Activated naive CD4-positive, alpha-beta T cell treated with anti-CD3 and anti-CD28 coated beads, Interleukin-2, amount 50 U/mL, for 16 hours (primary cell): ENCODE results near the gene MAGI2.
"Not testable (repeated sequence)": the region's sequence is repeated elsewhere in the genome, so short reads cannot be mapped to it uniquely, and the experiment has no call there.

Experiments used
- DNase-seq: peaks from one replicate; pipeline ENCODE4 v3.0.0-alpha.2; 2020

The MAGI2 gene

GRCh38 chr7:78521961-78522360, 931.5 kb downstream of the MAGI2 start:
- no peak for DNase-seq

- DNase-seq, result no peak
Observed at GRCh38 chr7:78516450-78516849, 937.0 kb downstream of the MAGI2 start.

GRCh38 chr7:78514634-78515033, 938.8 kb downstream of the MAGI2 start:
- no peak for DNase-seq

GRCh38 chr7:78510580-78511188, 942.8 kb downstream of the MAGI2 start:
- DNase-seq, result no peak

- not testable (repeated sequence) for DNase-seq
Observed at GRCh38 chr7:78503301-78503700, 950.2 kb downstream of the MAGI2 start.

- DNase-seq, result no peak
Observed at GRCh38 chr7:78501064-78501463, 952.4 kb downstream of the MAGI2 start.

- DNase-seq, result no peak
Observed at GRCh38 chr7:78499971-78500370, 953.5 kb downstream of the MAGI2 start.

- DNase-seq, result no peak
Observed at GRCh38 chr7:78499283-78499682, 954.2 kb downstream of the MAGI2 start.

GRCh38 chr7:78497728-78498427, 955.6 kb downstream of the MAGI2 start:
- no peak for DNase-seq

GRCh38 chr7:78496096-78496630, 957.3 kb downstream of the MAGI2 start:
- no peak for DNase-seq

- DNase-seq, result no peak
Observed at GRCh38 chr7:78493401-78493800, 960.1 kb downstream of the MAGI2 start.

- no peak for DNase-seq
Observed at GRCh38 chr7:78492146-78492545, 961.3 kb downstream of the MAGI2 start.

- DNase-seq, result no peak
Observed at GRCh38 chr7:78490524-78490923, 962.9 kb downstream of the MAGI2 start.

GRCh38 chr7:78489476-78490240, 963.8 kb downstream of the MAGI2 start:
- DNase-seq, result no peak

GRCh38 chr7:78487464-78487863, 966.0 kb downstream of the MAGI2 start:
- DNase-seq, result no peak

GRCh38 chr7:78479348-78479747, 974.1 kb downstream of the MAGI2 start:
- no peak for DNase-seq

GRCh38 chr7:78476851-78477405, 976.5 kb downstream of the MAGI2 start:
- DNase-seq, result no peak

GRCh38 chr7:78473571-78474301, 979.7 kb downstream of the MAGI2 start:
- no peak for DNase-seq

GRCh38 chr7:78473021-78473420, 980.4 kb downstream of the MAGI2 start:
- no peak for DNase-seq

GRCh38 chr7:78472519-78472918, 980.9 kb downstream of the MAGI2 start:
- no peak for DNase-seq

GRCh38 chr7:78465894-78466293, 987.6 kb downstream of the MAGI2 start:
- DNase-seq, result no peak

- DNase-seq, result no peak
Observed at GRCh38 chr7:78463039-78463438, 990.4 kb downstream of the MAGI2 start.

- no peak for DNase-seq
Observed at GRCh38 chr7:78450706-78451105, 1002.8 kb downstream of the MAGI2 start.
